ENCODE results near the gene RFTN1. TPM values are rescaled to one million over a fixed set of nuclear protein-coding genes. Genes with fewer than 3 reads are reported as not detected.

The RFTN1 gene
- total and polyA plus RNA-seq, 2 of the 8 experiments (the other 6 are each of a cell fraction or from before 2014, with no cell fraction given) = 4.6 to 6.7 TPM

DNA sequence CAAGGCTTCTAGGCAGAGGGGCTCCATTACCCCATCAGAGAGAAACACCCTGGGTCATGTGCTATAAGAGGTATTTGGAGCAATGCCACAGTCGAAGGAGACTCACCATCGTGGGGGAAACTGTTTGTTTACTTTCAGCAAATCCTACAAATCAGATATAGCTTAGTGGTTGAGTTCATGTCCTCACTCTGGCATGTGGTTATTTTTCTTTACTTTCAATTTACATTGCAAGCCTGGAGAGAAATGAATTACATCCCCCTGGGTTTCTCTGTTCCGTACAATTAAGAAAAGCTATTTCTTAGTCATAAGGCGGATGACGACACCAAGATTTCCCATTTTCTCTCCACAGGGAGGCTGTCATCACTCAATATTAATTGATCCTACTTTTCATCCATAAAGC lies 36.9 kb downstream of the RFTN1 start (continued):
- TF ChIP-seq, protein P1, sequence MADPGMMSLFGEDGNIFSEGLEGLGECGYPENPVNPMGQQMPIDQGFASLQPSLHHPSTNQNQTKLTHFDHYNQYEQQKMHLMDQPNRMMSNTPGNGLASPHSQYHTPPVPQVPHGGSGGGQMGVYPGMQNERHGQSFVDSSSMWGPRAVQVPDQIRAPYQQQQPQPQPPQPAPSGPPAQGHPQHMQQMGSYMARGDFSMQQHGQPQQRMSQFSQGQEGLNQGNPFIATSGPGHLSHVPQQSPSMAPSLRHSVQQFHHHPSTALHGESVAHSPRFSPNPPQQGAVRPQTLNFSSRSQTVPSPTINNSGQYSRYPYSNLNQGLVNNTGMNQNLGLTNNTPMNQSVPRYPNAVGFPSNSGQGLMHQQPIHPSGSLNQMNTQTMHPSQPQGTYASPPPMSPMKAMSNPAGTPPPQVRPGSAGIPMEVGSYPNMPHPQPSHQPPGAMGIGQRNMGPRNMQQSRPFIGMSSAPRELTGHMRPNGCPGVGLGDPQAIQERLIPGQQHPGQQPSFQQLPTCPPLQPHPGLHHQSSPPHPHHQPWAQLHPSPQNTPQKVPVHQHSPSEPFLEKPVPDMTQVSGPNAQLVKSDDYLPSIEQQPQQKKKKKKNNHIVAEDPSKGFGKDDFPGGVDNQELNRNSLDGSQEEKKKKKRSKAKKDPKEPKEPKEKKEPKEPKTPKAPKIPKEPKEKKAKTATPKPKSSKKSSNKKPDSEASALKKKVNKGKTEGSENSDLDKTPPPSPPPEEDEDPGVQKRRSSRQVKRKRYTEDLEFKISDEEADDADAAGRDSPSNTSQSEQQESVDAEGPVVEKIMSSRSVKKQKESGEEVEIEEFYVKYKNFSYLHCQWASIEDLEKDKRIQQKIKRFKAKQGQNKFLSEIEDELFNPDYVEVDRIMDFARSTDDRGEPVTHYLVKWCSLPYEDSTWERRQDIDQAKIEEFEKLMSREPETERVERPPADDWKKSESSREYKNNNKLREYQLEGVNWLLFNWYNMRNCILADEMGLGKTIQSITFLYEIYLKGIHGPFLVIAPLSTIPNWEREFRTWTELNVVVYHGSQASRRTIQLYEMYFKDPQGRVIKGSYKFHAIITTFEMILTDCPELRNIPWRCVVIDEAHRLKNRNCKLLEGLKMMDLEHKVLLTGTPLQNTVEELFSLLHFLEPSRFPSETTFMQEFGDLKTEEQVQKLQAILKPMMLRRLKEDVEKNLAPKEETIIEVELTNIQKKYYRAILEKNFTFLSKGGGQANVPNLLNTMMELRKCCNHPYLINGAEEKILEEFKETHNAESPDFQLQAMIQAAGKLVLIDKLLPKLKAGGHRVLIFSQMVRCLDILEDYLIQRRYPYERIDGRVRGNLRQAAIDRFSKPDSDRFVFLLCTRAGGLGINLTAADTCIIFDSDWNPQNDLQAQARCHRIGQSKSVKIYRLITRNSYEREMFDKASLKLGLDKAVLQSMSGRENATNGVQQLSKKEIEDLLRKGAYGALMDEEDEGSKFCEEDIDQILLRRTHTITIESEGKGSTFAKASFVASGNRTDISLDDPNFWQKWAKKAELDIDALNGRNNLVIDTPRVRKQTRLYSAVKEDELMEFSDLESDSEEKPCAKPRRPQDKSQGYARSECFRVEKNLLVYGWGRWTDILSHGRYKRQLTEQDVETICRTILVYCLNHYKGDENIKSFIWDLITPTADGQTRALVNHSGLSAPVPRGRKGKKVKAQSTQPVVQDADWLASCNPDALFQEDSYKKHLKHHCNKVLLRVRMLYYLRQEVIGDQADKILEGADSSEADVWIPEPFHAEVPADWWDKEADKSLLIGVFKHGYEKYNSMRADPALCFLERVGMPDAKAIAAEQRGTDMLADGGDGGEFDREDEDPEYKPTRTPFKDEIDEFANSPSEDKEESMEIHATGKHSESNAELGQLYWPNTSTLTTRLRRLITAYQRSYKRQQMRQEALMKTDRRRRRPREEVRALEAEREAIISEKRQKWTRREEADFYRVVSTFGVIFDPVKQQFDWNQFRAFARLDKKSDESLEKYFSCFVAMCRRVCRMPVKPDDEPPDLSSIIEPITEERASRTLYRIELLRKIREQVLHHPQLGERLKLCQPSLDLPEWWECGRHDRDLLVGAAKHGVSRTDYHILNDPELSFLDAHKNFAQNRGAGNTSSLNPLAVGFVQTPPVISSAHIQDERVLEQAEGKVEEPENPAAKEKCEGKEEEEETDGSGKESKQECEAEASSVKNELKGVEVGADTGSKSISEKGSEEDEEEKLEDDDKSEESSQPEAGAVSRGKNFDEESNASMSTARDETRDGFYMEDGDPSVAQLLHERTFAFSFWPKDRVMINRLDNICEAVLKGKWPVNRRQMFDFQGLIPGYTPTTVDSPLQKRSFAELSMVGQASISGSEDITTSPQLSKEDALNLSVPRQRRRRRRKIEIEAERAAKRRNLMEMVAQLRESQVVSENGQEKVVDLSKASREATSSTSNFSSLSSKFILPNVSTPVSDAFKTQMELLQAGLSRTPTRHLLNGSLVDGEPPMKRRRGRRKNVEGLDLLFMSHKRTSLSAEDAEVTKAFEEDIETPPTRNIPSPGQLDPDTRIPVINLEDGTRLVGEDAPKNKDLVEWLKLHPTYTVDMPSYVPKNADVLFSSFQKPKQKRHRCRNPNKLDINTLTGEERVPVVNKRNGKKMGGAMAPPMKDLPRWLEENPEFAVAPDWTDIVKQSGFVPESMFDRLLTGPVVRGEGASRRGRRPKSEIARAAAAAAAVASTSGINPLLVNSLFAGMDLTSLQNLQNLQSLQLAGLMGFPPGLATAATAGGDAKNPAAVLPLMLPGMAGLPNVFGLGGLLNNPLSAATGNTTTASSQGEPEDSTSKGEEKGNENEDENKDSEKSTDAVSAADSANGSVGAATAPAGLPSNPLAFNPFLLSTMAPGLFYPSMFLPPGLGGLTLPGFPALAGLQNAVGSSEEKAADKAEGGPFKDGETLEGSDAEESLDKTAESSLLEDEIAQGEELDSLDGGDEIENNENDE (IDR thresholded peaks at IDR 0.05; ENCODE audit: insufficient replicate concordance, low read length) = no peak
- TF ChIP-seq CEBPB (IDR thresholded peaks at IDR 0.05; ENCODE audit: low read depth, low read length) = no peak

Data from H1 (cell line).